Measurements from ENCODE around the gene SDHB. TPM values are rescaled to one million over a fixed set of nuclear protein-coding genes. Genes with fewer than 3 reads are reported as not detected.

SDHB gene
- total RNA-seq, 2 experiments from 2014 or later, result 72.4 to 74.7 TPM

DNA sequence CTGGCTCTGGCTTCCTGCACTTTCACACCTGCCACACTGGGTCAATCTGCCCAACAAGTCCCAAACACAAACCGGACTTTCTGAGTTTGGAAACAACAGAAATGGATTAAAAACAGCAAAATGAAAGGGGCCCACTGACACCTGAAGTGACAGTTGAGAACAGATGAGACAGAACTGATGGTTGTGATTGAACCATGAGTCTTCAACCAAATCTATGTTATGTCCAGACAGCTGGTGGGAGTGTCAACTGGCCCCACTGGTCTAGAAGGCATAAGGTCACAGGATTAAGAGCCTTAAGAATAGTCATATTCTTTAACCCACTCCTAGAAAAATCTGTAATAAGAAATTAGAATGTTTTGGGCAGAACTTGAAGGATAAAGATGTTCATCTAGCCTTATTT, 29.1 kb downstream of the SDHB start:
- H3K4me3 Mint-ChIP-seq, result no peak overlapping the region

DNA sequence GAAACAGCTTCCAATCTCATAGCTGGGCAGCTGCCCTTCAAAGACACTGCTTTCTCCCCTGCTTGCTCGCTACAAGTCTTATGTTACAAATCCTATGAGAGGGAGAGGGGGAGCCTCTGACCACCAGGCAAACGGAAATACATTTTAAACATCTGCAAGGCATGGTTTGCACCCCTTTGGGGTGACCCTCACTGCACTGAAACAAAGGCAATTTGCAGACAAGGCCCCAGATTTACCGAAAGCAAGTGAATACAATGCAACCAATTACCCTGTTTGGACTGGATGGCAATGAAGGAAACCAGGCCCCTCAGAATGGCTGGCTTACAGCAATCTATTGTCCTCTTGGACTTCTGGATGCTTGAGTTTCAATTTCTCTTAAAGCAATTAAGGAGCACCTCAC, 30.3 kb downstream of the SDHB start:
- Mint-ChIP-seq H3K27ac (no peak overlapping the region), H3K9me3 (no peaks in the 10 kb centered on the region), H3K27me3 (no peaks in the 10 kb centered on the region), H3K4me3 (no peak overlapping the region), H3K4me1 (peaks cover 13% of the 10 kb centered on the region), H3K36me3 (peaks cover 21% of the 10 kb centered on the region)
- DNase-seq (no peak), ATAC-seq (ENCODE audit: low read depth) (no peak)
- POLR2A ChIA-PET, result no interaction called here

More for the DNA sequence above, 29.1 kb downstream of the SDHB start:
- Mint-ChIP-seq H3K4me1 (peaks cover 4% of the 10 kb centered on the region), H3K27ac (no peak overlapping the region), H3K27me3 (no peaks in the 10 kb centered on the region), H3K9me3 (no peaks in the 10 kb centered on the region), H3K36me3 (peaks cover 13% of the 10 kb centered on the region)
- ATAC-seq (ENCODE audit: low read depth) (no peak), DNase-seq (no peak)
- POLR2A ChIA-PET, result no interaction called here

- Mint-ChIP-seq H3K27ac (no peak overlapping the region), H3K9me3 (no peaks in the 10 kb centered on the region), H3K27me3 (no peaks in the 10 kb centered on the region), H3K4me1 (peaks cover 13% of the 10 kb centered on the region), H3K4me3 (no peak overlapping the region), H3K36me3 (peaks cover 20% of the 10 kb centered on the region)
- POLR2A ChIA-PET, result no interaction called here
- no peak for ATAC-seq (ENCODE audit: low read depth)
- no peak for DNase-seq
These were observed 30.7 kb downstream of the SDHB start for GRCh38 chr1:17023102-17023501.

GRCh38 chr1:17021896-17022295, 31.9 kb downstream of the SDHB start:
- no peaks in the 10 kb centered on the region for H3K27me3 Mint-ChIP-seq
- H3K4me1 Mint-ChIP-seq, result peaks cover 13% of the 10 kb centered on the region
- H3K4me3 Mint-ChIP-seq, result no peak overlapping the region
- H3K9me3 Mint-ChIP-seq, result no peaks in the 10 kb centered on the region
- no peak overlapping the region for H3K27ac Mint-ChIP-seq
- ATAC-seq (ENCODE audit: low read depth), result no peak
- peaks cover 22% of the 10 kb centered on the region for H3K36me3 Mint-ChIP-seq
- DNase-seq, result no peak
- POLR2A ChIA-PET, result interaction anchor here (0.9 kb wide), 1 partner anchor 18 kb away, joined by 4 read pairs; no protein-coding TSS in a partner anchor

GRCh38 chr1:17020502-17020901, 33.3 kb downstream of the SDHB start:
- POLR2A ChIA-PET, result no interaction called here
- ATAC-seq (ENCODE audit: low read depth) (no peak), DNase-seq (no peak)
- Mint-ChIP-seq H3K27ac (no peak overlapping the region), H3K4me1 (peaks cover 13% of the 10 kb centered on the region), H3K36me3 (peaks cover 22% of the 10 kb centered on the region), H3K4me3 (no peak overlapping the region), H3K27me3 (no peaks in the 10 kb centered on the region), H3K9me3 (no peaks in the 10 kb centered on the region)

DNA sequence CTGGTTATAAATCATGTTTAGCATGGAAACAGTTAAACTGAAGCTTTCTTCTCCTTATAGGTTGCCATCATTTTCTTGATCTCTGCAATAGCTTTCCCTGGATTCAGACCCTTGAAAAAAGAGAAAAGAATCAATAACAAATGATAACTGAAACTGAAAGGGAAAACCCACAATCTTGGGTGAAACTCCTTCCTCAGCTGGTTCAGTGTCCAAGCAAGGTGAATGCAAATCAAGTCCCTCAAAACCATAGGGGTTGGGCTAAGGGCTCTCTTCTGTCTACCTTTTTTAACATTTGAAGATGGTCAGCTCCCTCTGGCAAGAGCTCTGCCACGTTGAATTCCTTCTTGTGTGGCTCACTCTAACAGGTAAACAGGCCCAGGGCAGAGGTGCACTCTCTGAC, 35.0 kb downstream of the SDHB start:
- Mint-ChIP-seq H3K4me1 (peaks cover 14% of the 10 kb centered on the region), H3K4me3 (no peak overlapping the region), H3K9me3 (no peaks in the 10 kb centered on the region), H3K27ac (peak overlapping the region; percentile 63), H3K27me3 (no peaks in the 10 kb centered on the region), H3K36me3 (peaks cover 21% of the 10 kb centered on the region)
- ATAC-seq (ENCODE audit: low read depth), result no peak
- no peak for DNase-seq
- POLR2A ChIA-PET, result interaction anchor here (0.5 kb wide), 1 partner anchor 1318 kb away, joined by 3 read pairs; no protein-coding TSS in a partner anchor

GRCh38 chr1:17017435-17017834, 36.4 kb downstream of the SDHB start:
- Mint-ChIP-seq H3K4me1 (peaks cover 16% of the 10 kb centered on the region), H3K27ac (no peak overlapping the region), H3K27me3 (no peaks in the 10 kb centered on the region), H3K36me3 (peaks cover 20% of the 10 kb centered on the region), H3K9me3 (no peaks in the 10 kb centered on the region), H3K4me3 (no peak overlapping the region)
- DNase-seq (no peak), ATAC-seq (ENCODE audit: low read depth) (no peak)
- POLR2A ChIA-PET, result no interaction called here

DNA sequence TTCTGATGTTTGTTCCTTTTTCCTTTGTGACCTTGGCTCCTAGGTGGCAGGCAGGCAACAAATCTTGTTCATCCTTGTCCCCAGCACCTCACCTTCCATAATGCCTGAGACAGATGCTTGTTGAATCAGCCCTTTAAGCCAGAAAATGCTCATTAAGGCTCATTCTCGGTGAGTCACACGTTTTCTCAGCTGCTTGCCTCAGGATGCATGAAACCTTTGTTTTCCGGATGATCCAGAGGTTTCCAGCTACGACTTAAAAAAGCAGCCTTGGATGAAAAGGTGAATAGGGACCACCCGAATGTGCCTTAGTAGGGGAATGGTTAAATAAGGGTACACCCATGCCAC, 37.5 kb downstream of the SDHB start:
- Mint-ChIP-seq H3K4me3 (no peak overlapping the region), H3K4me1 (peaks cover 17% of the 10 kb centered on the region), H3K27me3 (no peaks in the 10 kb centered on the region), H3K36me3 (peaks cover 20% of the 10 kb centered on the region), H3K27ac (no peak overlapping the region), H3K9me3 (no peaks in the 10 kb centered on the region)
- ATAC-seq (ENCODE audit: low read depth), result no peak
- DNase-seq, result no peak
- POLR2A ChIA-PET, result interaction anchor here (0.7 kb wide), 1 partner anchor 76 kb away, joined by 5 read pairs; no protein-coding TSS in a partner anchor

DNA sequence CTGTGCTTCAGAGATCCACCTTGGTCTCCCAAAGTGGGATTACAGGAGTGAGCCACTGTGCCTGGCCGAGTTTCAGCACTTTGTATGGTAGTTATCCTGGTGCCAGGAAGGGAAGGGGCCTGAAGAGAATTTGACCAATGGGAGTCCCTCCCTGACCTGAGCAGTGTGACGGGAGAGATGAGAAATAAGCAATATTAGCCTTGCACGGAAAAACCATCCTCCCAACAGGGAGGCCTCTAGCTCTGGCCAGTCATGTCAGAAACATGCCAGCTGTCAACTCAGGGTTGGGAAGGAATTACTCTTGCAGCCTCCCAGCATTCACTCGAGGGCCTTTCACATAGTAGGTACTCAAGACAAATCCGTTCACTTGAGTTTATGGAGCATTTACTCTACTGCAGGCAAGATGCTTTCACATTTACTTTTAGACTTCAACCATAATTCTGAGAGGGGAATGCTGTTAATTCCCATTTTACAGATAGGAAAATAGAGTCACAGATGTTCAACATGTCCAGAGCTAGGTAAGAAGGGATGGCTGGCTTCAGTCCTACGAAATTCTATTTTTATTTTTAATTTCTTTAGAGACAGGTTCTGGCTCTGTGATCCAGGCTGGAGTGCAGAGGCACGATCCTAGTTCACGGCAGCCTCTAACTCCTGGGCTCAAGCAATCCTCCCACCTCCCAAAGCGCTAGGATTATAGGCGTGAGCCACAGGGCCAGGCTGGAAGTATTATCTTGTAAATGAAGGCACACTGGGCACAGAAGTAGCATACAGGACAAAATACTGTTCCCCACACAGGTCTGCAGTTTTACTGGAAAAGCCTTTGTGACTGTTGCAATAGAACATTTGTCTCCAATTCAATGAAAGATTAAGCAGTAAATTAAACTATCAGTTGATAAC, 38.9 kb downstream of the SDHB start:
- Mint-ChIP-seq H3K27me3 (no peaks in the 10 kb centered on the region), H3K27ac (no peak overlapping the region), H3K4me1 (peaks cover 28% of the 10 kb centered on the region), H3K9me3 (no peaks in the 10 kb centered on the region), H3K36me3 (peaks cover 14% of the 10 kb centered on the region), H3K4me3 (no peak overlapping the region)
- ATAC-seq (ENCODE audit: low read depth) (no peak), DNase-seq (no peak)
- POLR2A ChIA-PET, result interaction anchor here (0.6 kb wide), 1 partner anchor 385 kb away, joined by 3 read pairs; no protein-coding TSS in a partner anchor

GRCh38 chr1:17013491-17014320, 40.1 kb downstream of the SDHB start:
- Mint-ChIP-seq H3K27me3 (no peaks in the 10 kb centered on the region), H3K9me3 (no peaks in the 10 kb centered on the region), H3K4me3 (peak overlapping the region; percentile 1), H3K27ac (no peak overlapping the region), H3K36me3 (peaks cover 4% of the 10 kb centered on the region), H3K4me1 (peaks cover 20% of the 10 kb centered on the region)
- POLR2A ChIA-PET, result interaction anchor here (0.8 kb wide), 1 partner anchor 109 kb away, joined by 3 read pairs; no protein-coding TSS in a partner anchor
- ATAC-seq (ENCODE audit: low read depth) (no peak), DNase-seq (no peak)

- ATAC-seq (ENCODE audit: low read depth), result no peak
- POLR2A ChIA-PET, result no interaction called here
- no peaks in the 10 kb centered on the region for H3K27me3 Mint-ChIP-seq
These were observed 40.9 kb downstream of the SDHB start for GRCh38 chr1:17012775-17013490.

DNA sequence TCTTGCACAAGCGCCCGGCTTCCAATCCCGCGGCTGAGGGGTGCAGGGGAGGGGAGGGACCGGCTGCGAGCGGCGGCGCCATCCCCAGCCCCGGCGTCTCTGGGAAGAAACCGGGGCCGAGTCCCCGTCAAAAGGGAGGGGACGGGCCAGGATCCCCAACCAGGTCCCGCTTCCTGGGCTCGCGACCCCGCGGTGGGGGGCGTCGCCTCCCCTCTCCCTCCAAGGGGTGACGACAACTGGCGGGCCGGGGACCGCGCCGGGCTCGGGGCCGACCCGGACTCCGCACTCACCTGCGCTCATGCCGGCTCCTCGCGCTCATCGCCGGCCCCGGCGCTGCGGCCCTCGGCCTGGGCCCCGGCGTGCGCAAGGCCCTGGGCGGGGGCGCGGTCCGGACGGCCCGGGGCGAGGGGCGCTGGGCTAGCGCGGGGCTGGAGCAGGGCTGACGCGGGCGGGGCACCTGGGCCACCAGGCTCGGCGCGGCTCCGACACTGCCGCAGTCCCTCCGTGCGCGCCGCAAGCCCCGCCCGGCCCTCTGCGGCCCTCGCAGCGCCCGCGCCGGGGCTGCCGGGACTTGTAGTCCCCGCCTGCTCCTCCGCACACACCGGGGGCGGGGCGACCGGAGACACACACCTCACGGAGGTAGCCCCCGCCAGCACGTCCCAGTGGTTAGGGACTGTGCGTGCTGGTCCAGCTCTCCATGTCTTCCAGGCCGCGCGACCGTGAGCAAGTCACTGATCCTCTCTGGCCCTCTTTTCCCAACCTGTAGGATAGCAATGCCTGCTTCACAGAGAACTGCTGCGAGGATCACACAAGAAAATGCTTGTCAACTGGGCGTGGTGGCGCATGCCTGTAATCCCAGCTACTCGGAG, 42.2 kb downstream of the SDHB start, which contains the start of gene ATP13A2:
TSS of gene ATP13A2 (minus strand) at position 490 of the 869 bp plus-strand sequence. CDS start at position 300, 190 bp downstream.
- H3K27ac Mint-ChIP-seq, result peak within 1 kb of the TSS; percentile 70
- POLR2A ChIA-PET, result no interaction called here
- no peaks in the 10 kb centered on the region for H3K9me3 Mint-ChIP-seq
- ATAC-seq (ENCODE audit: low read depth) (peak; percentile 97), DNase-seq (peak; percentile 92)
- H3K36me3 Mint-ChIP-seq, result no peaks in the 10 kb centered on the region
- H3K27me3 Mint-ChIP-seq, result no peaks in the 10 kb centered on the region
- peaks cover 20% of the 10 kb centered on the region for H3K4me1 Mint-ChIP-seq
- H3K4me3 Mint-ChIP-seq, result peak within 1 kb of the TSS; percentile 86

More at GRCh38 chr1:17012775-17013490, 40.9 kb downstream of the SDHB start:
- Mint-ChIP-seq H3K27ac (no peak overlapping the region), H3K36me3 (peaks cover under 1% of the 10 kb centered on the region), H3K4me3 (no peak overlapping the region), H3K4me1 (peaks cover 20% of the 10 kb centered on the region), H3K9me3 (no peaks in the 10 kb centered on the region)
- DNase-seq, result no peak

All from activated naive CD8-positive, alpha-beta T cell treated with anti-CD3 and anti-CD28 coated beads, Interleukin-2, amount 10 ng/mL, durations not matched to agents 7 days and 5 days (primary cell).